Upper lobe of left lung (tissue), 4 donors: Measurements from ENCODE around the gene HOXD10.

Source experiments
- EP300 ChIP-seq, 4 donors: sonication (generic); formaldehyde crosslinking; IDR thresholded peaks; one replicate each; pipeline ENCODE4 v1.5.1; 2017; ENCODE audit warnings: antibody characterized with exemption in 4 of 4, control low read depth in 2 of 4
- TF ChIP-seq, protein P1 (sequence below), 6 experiments: fragments of 450-650 bp in 4 of 6; fragments of 200-600 bp in 2 of 6; sonication (generic) in 2 of 6; IDR thresholded peaks; one replicate each; pipeline ENCODE4 v1.5.1; 2016 to 2019; ENCODE audit warnings: antibody characterized with exemption in 6 of 6

DNA sequence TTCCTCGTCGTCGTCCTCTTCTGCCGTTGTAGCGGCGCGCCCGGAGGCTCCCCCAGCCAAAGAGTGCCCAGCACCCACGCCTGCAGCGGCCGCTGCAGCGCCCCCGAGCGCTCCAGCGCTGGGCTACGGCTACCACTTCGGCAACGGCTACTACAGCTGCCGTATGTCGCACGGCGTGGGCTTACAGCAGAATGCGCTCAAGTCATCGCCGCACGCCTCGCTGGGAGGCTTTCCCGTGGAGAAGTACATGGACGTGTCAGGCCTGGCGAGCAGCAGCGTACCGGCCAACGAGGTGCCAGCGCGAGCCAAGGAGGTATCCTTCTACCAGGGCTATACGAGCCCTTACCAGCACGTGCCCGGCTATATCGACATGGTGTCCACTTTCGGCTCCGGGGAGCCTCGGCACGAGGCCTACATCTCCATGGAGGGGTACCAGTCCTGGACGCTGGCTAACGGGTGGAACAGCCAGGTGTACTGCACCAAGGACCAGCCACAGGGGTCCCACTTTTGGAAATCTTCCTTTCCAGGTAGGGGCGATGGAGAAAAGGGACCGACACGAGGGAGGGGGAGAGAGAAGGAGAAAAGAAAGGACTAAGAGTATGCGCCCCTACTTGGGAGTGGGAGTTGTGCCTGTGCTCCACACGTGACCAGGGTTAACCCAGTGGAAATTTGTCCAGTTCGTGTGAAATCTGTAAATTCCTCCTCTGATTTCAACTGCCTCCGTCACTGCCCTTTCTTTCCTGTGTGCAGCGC, 23.3 kb upstream of the HOXD10 start:
- TF ChIP-seq, protein P1, sequence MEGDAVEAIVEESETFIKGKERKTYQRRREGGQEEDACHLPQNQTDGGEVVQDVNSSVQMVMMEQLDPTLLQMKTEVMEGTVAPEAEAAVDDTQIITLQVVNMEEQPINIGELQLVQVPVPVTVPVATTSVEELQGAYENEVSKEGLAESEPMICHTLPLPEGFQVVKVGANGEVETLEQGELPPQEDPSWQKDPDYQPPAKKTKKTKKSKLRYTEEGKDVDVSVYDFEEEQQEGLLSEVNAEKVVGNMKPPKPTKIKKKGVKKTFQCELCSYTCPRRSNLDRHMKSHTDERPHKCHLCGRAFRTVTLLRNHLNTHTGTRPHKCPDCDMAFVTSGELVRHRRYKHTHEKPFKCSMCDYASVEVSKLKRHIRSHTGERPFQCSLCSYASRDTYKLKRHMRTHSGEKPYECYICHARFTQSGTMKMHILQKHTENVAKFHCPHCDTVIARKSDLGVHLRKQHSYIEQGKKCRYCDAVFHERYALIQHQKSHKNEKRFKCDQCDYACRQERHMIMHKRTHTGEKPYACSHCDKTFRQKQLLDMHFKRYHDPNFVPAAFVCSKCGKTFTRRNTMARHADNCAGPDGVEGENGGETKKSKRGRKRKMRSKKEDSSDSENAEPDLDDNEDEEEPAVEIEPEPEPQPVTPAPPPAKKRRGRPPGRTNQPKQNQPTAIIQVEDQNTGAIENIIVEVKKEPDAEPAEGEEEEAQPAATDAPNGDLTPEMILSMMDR (IDR thresholded peaks at IDR 0.05): no peak
- TF ChIP-seq EP300 (IDR thresholded peaks at IDR 0.05): no peak
